ENCODE measurements around the gene HIPK2.
"Not testable (repeated sequence)": the region's sequence is repeated elsewhere in the genome, so short reads cannot be mapped to it uniquely, and the experiment has no call there.

Gene HIPK2

DNA sequence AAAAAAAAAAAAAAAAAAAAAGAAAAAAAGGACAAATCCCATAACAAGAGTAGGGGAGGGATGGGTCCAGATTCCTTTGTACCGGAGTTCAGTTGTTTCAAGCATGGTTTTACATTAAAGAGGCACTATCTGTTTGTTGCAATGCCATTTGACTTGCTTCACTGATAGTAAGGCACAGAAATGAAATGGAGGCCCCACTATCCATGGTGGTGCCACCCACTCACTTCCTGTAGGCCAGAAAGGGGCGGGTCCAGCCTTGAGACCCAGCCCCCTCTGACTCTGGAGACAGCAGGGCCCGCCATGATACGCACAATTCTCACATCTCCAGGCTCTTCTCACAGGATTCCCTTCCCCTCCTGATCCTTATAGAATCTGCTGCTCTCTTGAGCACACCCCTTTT lies 154.3 kb downstream of the HIPK2 start:
- no peaks in the 10 kb centered on the region for H3K4me1 ChIP-seq (ENCODE audit: insufficient read depth, low read length)
- peaks cover 64% of the 10 kb centered on the region for H3K36me3 ChIP-seq (ENCODE audit: insufficient read depth, low read length)
- H3K27me3 ChIP-seq (ENCODE audit: insufficient read depth, low read length), result no peaks in the 10 kb centered on the region
- no peak overlapping the region for H3K4me3 ChIP-seq (ENCODE audit: low read length)
- no peak overlapping the region for H2AFZ ChIP-seq (ENCODE audit: low read depth, low read length)
- H3K9me3 ChIP-seq (ENCODE audit: low read length), result no peaks in the 10 kb centered on the region

DNA sequence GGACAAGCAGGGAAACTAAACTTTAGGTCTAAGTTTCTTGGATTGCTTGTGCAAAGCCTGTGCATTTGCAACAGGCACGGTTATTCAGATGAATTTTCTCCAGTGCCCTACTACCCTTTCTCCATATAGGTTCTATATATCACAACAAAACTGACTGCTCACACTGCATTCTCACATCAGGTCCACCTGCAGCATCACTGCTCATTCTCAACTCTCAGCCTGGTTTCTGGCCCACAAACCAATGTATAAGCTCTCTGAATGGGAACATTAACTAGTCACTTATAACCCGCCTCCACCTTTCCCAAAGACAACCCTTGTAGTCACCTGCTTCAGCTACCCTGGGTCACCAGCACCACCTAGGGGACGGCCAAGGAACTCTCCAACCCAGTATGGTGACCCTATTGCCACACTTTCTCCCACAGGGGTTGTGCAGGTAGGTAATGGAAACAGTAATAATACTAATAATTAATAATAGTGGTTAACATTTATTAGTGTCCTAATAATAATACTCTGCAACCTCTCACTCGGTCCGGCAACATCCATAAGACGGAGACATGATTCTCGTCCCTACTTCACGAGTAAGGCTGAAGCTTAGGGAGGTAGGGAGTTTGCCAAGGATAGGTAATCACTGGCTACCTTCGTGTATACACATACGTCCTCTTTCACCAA lies 157.0 kb downstream of the HIPK2 start:
- Histone ChIP-seq H3K27me3 (ENCODE audit: insufficient read depth, low read length) (no peaks in the 10 kb centered on the region), H3K9me3 (ENCODE audit: low read length) (no peaks in the 10 kb centered on the region), H2AFZ (ENCODE audit: low read depth, low read length) (no peak overlapping the region), H3K36me3 (ENCODE audit: insufficient read depth, low read length) (peaks cover 71% of the 10 kb centered on the region), H3K4me1 (ENCODE audit: insufficient read depth, low read length) (no peaks in the 10 kb centered on the region), H3K4me3 (ENCODE audit: low read length) (no peak overlapping the region)

DNA sequence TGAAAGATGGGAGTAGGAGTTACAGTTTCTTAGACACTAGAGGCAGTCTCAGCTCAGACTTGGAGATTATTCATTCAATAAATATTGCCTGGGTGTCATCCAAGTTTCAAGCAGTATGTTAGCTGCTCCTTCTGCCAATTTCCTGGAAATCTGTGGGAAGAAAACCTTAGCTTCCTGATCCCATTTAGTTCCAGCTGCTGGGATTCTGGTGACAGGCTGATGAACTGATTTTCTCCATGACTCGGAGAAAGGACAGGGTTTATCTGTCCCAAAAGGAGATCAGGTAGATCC lies 158.5 kb downstream of the HIPK2 start:
- Histone ChIP-seq H3K9me3 (ENCODE audit: low read length) (no peaks in the 10 kb centered on the region), H3K36me3 (ENCODE audit: insufficient read depth, low read length) (peaks cover 71% of the 10 kb centered on the region), H3K4me1 (ENCODE audit: insufficient read depth, low read length) (no peaks in the 10 kb centered on the region), H3K27me3 (ENCODE audit: insufficient read depth, low read length) (no peaks in the 10 kb centered on the region), H2AFZ (ENCODE audit: low read depth, low read length) (no peak overlapping the region), H3K4me3 (ENCODE audit: low read length) (no peak overlapping the region)

DNA sequence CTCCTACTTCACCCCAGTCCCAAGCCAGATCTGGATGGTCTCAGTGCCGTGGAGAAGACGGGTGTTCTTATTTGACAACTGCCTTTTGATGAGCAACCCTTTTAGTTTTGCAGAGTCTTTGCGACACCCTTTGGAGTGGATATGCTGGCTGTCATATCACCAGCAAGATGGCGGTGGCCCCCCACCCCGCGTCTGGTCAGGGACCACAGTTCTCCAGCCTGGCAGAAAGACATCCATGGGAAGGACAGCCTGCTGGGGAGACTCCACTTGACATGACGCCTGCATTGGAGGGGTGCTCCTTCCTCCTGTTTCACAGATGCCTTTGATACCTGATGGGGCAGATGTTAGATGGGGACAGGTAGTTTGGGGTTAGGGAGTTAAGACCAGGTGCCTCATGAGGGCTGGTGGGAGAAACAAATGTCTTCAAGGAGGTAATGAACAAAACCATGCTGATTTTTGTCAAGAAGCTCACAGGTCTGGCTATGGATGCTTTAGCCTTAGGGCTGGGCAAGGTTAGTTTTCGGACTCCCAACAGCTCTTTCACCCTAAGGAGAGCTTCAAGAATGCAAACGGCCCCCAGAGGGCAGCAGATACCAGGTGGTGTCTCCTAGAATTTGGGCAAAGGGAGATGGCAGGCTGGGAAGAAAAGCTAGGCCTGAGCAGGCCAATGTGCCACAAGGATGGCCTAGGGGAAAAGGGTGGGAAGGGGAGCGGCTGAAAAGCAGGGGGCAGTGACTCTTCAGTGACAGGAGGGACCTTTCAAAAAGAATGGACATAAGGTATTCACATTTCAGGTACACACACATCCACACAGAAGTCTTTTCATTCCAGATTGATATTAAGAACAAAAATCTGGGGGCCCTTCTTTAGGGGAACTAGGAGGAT lies 159.1 kb downstream of the HIPK2 start:
- H3K27me3 ChIP-seq (ENCODE audit: insufficient read depth, low read length), result no peaks in the 10 kb centered on the region
- no peaks in the 10 kb centered on the region for H3K9me3 ChIP-seq (ENCODE audit: low read length)
- H3K4me1 ChIP-seq (ENCODE audit: insufficient read depth, low read length), result no peaks in the 10 kb centered on the region
- H3K4me3 ChIP-seq (ENCODE audit: low read length), result no peak overlapping the region
- no peak overlapping the region for H2AFZ ChIP-seq (ENCODE audit: low read depth, low read length)
- H3K36me3 ChIP-seq (ENCODE audit: insufficient read depth, low read length), result peaks cover 76% of the 10 kb centered on the region

DNA sequence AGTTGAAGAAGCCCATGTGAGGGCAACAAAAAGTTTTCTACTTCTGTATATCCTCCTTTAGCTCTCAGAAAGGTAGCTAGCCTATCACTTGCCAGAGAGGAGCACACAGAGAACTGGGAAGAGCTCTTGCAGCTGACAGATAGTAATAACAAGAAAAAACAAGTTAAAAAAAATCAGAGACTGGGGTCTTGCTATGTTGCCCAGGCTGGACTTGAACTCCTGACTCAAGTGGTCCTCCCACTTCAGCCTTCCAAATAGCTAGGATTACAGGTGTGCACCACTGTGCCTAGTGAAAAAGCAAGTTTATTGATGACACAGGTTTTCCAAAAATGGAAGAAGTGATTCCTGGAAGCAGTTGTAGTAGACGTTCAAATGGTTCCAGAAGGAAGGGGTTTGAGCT lies 160.7 kb downstream of the HIPK2 start:
- Histone ChIP-seq H3K36me3 (ENCODE audit: insufficient read depth, low read length) (peaks cover 86% of the 10 kb centered on the region), H3K27me3 (ENCODE audit: insufficient read depth, low read length) (no peaks in the 10 kb centered on the region), H3K9me3 (ENCODE audit: low read length) (no peaks in the 10 kb centered on the region), H3K4me3 (ENCODE audit: low read length) (no peak overlapping the region), H3K4me1 (ENCODE audit: insufficient read depth, low read length) (no peaks in the 10 kb centered on the region), H2AFZ (ENCODE audit: low read depth, low read length) (no peak overlapping the region)

DNA sequence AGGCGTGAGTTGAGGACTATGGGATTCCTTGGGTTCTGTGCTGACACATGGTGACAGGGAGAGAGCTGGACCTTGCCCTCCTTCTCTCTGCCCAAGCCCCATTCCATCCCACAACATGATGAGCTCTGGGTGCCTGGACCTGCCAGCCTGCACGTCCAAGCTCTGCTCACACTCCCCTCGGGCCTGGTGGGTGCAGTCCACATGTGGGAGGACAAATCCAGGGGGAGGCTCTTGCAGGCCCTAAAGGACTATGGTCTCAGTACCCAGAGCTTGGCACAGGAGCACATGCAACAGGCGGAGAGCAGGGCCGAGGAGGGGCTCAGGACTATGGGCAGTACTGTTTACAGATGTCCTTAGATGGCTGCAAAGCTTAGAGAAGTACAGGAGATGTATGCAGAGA lies 162.9 kb downstream of the HIPK2 start:
- no peak overlapping the region for H3K4me3 ChIP-seq (ENCODE audit: low read length)
- peaks cover 79% of the 10 kb centered on the region for H3K36me3 ChIP-seq (ENCODE audit: insufficient read depth, low read length)
- H3K9me3 ChIP-seq (ENCODE audit: low read length), result no peaks in the 10 kb centered on the region
- no peak overlapping the region for H2AFZ ChIP-seq (ENCODE audit: low read depth, low read length)
- no peaks in the 10 kb centered on the region for H3K4me1 ChIP-seq (ENCODE audit: insufficient read depth, low read length)
- no peaks in the 10 kb centered on the region for H3K27me3 ChIP-seq (ENCODE audit: insufficient read depth, low read length)

DNA sequence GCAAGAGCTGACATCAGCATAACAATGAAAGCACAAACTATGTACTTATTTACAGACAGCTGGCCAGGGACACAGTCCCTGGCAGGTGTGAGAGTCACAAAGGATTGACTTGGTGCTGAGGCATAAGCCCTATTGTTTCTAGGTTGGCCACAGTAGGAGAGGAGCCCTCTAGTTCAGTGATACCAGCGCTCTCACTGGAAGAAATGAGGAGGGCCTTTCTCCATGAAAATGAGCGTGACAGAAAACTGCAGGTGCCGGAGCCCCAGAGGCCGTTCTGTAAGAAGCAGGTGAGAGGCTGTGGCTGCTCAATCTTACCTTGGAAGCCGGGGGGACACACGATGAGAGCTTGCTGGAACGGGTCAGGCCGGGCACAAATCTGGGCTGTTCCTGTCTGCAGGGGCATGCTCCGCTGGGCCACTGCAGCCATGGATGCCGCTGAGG lies 163.8 kb downstream of the HIPK2 start:
- H2AFZ ChIP-seq (ENCODE audit: low read depth, low read length), result no peak overlapping the region
- H3K27me3 ChIP-seq (ENCODE audit: insufficient read depth, low read length), result no peaks in the 10 kb centered on the region
- no peaks in the 10 kb centered on the region for H3K4me1 ChIP-seq (ENCODE audit: insufficient read depth, low read length)
- no peak overlapping the region for H3K4me3 ChIP-seq (ENCODE audit: low read length)
- H3K36me3 ChIP-seq (ENCODE audit: insufficient read depth, low read length), result peaks cover 75% of the 10 kb centered on the region
- H3K9me3 ChIP-seq (ENCODE audit: low read length), result no peaks in the 10 kb centered on the region

DNA sequence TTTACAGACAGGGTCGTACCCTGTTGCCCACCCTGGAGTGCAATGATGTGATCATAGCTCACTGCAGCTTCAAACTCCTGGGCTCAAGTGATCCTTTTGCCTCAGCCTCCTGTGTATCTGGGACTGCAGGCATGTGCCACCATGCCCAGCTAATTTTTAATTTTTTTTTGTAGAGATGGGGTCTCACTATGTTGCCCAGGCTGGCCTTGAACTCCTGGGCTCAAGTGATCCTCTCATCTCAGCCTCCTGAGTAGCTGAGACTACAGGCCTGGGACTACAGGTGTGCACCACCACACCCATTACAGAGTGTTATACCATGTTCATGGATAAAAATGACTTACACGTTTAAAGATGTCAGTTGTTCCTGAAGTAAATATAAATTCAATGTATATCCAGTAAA lies 166.2 kb downstream of the HIPK2 start:
- not testable (repeated sequence) for H3K4me1 ChIP-seq (ENCODE audit: insufficient read depth, low read length); H3K4me3 ChIP-seq (ENCODE audit: low read length); H3K27me3 ChIP-seq (ENCODE audit: insufficient read depth, low read length); H2AFZ ChIP-seq (ENCODE audit: low read depth, low read length); H3K9me3 ChIP-seq (ENCODE audit: low read length)
- H3K36me3 ChIP-seq (ENCODE audit: insufficient read depth, low read length), result peaks cover 65% of the 10 kb centered on the region

DNA sequence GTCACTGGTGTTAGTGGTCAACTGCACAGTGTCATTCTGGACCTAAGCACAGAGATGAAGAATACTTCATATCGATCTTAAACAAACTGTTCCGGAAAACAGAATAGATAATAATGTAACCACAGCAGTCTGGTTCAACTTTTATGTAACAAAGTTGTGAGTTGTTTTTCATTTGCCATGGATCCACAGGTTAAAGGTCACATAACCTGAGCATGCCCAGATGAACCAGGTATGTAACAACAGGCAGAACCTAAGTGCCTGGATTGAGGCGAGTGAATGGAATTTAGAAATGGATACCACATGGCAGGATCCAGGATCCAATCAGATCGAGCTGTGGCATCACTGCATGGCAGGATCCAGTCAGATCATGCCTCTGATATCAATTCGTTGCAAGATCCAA lies 167.2 kb downstream of the HIPK2 start:
- peaks cover 61% of the 10 kb centered on the region for H3K36me3 ChIP-seq (ENCODE audit: insufficient read depth, low read length)
- H3K4me3 ChIP-seq (ENCODE audit: low read length), result no peak overlapping the region
- H3K27me3 ChIP-seq (ENCODE audit: insufficient read depth, low read length), result no peaks in the 10 kb centered on the region
- H3K4me1 ChIP-seq (ENCODE audit: insufficient read depth, low read length), result no peaks in the 10 kb centered on the region
- no peaks in the 10 kb centered on the region for H3K9me3 ChIP-seq (ENCODE audit: low read length)
- H2AFZ ChIP-seq (ENCODE audit: low read depth, low read length), result no peak overlapping the region

DNA sequence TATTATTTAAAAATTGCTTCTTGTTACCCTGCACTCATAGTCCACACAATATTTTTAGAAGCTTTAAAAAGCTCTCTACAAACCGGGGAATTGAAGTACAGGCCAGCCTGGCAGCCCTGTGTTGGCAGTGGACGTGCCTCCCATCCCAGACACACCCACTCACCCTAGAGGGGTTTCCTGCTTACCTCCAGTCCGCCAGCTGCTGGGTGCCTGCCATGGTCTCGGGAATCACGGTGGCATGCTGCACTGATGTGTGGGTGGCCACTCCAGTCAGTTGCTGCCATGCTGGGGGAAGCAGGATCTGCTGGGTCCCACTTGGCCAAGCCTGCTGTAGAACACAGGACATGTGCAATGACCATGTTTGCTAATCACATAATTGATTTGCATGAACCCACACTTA lies 173.9 kb downstream of the HIPK2 start:
- H2AFZ ChIP-seq (ENCODE audit: low read depth, low read length), result no peak overlapping the region
- H3K36me3 ChIP-seq (ENCODE audit: insufficient read depth, low read length), result peaks cover 64% of the 10 kb centered on the region
- no peaks in the 10 kb centered on the region for H3K9me3 ChIP-seq (ENCODE audit: low read length)
- no peak overlapping the region for H3K4me3 ChIP-seq (ENCODE audit: low read length)
- H3K27me3 ChIP-seq (ENCODE audit: insufficient read depth, low read length), result no peaks in the 10 kb centered on the region
- no peaks in the 10 kb centered on the region for H3K4me1 ChIP-seq (ENCODE audit: insufficient read depth, low read length)

DNA sequence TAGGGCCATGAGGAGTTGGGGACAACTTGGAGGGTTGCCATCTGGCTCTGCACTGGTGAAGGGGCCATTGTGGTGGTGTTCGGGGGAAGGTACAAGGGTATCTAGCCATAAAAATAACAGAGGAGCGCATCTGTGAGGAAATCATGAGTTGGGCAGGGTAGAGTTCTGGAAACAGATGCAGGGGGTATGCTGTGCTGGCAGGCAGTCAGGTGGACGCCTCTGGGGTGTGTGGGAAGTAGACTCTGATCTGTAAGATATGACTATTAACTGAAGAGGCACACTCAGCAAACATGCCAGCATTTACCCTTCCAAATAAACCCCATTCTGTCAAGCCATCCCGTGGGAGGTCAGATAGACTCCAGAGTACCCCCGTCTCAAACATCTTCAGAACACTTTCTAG lies 174.5 kb downstream of the HIPK2 start:
- Histone ChIP-seq H3K9me3 (ENCODE audit: low read length) (no peaks in the 10 kb centered on the region), H3K4me1 (ENCODE audit: insufficient read depth, low read length) (no peaks in the 10 kb centered on the region), H3K36me3 (ENCODE audit: insufficient read depth, low read length) (peaks cover 63% of the 10 kb centered on the region), H3K4me3 (ENCODE audit: low read length) (no peak overlapping the region), H3K27me3 (ENCODE audit: insufficient read depth, low read length) (no peaks in the 10 kb centered on the region), H2AFZ (ENCODE audit: low read depth, low read length) (no peak overlapping the region)

DNA sequence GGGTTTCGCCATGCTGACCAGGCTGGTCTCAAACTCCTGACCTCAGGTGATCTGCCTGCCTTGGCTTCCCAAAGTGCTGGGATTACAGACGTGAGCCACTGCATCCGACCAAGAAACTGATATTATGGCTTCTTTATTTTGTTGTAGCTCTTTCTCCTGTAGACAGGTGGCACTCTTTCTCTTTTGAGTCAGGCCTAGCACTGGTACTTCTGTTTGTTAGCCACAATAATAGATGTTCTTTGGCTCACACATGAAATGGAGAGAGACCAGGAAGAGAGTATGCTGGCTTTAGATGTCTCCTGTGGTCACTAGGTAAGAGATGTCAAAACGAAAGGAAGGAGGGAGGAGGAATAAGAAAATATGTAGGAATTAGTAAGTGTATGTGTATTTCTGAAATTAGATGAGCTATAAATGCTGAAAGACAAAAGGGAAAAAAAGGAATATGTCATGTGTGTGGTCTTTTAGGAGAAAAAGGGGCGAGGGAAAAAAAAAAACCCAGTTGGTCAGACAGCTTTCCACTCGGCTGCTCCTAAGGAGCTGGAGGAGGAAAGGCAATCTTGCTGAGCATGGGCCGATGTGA lies 175.6 kb downstream of the HIPK2 start:
- H2AFZ ChIP-seq (ENCODE audit: low read depth, low read length), result no peak overlapping the region
- no peaks in the 10 kb centered on the region for H3K9me3 ChIP-seq (ENCODE audit: low read length)
- no peaks in the 10 kb centered on the region for H3K27me3 ChIP-seq (ENCODE audit: insufficient read depth, low read length)
- H3K36me3 ChIP-seq (ENCODE audit: insufficient read depth, low read length), result peaks cover 67% of the 10 kb centered on the region
- H3K4me3 ChIP-seq (ENCODE audit: low read length), result no peak overlapping the region
- no peaks in the 10 kb centered on the region for H3K4me1 ChIP-seq (ENCODE audit: insufficient read depth, low read length)

DNA sequence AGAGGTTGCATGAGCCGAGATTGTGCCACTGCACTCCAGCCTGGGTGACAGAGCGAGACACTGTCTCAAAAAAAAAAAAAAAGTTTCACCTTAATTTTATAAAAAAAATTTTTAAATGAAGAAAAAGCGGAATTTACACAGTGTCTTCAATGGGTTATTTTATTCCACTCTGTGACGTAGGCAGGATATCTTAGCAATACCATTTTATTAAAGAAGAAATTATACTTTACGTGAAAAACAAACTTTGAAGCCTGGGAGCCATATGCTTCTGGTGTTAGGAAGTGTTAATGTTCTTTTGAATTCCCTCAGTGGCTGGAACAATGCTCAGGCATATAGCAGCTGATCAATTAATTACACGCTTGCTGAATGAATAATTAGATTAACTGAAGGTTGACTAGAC lies 176.6 kb downstream of the HIPK2 start:
- no peak overlapping the region for H2AFZ ChIP-seq (ENCODE audit: low read depth, low read length)
- no peak overlapping the region for H3K4me3 ChIP-seq (ENCODE audit: low read length)
- no peaks in the 10 kb centered on the region for H3K27me3 ChIP-seq (ENCODE audit: insufficient read depth, low read length)
- peaks cover 69% of the 10 kb centered on the region for H3K36me3 ChIP-seq (ENCODE audit: insufficient read depth, low read length)
- H3K4me1 ChIP-seq (ENCODE audit: insufficient read depth, low read length), result no peaks in the 10 kb centered on the region
- H3K9me3 ChIP-seq (ENCODE audit: low read length), result no peaks in the 10 kb centered on the region
